GM06990 (cell line): ENCODE results near the gene ARHGAP22.
A peak's percentile ranks its signal among the peaks of the same experiment; 100 is the strongest.

Experiments
- DNase-seq: peaks from one replicate; pipeline ENCODE4 v3.0.0-alpha.2; 2011; ENCODE audit not compliant: insufficient read length; ENCODE audit errors: extremely low read depth
- H3K27me3 ChIP-seq: replicated peaks from 2 replicates; pipeline ENCODE4 v1.6.0; 2011; ENCODE audit warnings: low read length; ENCODE audit not compliant: control insufficient read depth, insufficient read depth
- H3K36me3 ChIP-seq: 2 replicates; pipeline ENCODE4 v1.5.1; 2011; ENCODE audit warnings: low read length; ENCODE audit not compliant: control insufficient read depth, insufficient read depth
- H3K4me3 ChIP-seq: replicated peaks from 2 replicates; pipeline ENCODE4 v1.5.1; 2011; ENCODE audit warnings: low read depth, mild to moderate bottlenecking, control low read depth, low read length
- CTCF ChIP-seq: IDR thresholded peaks from 2 replicates; pipeline ENCODE4 v1.5.1; 2011; ENCODE audit warnings: low read length, control low read depth, mild to moderate bottlenecking, inconsistent platforms; ENCODE audit not compliant: insufficient read depth, poor library complexity, severe bottlenecking

Gene ARHGAP22

GRCh38 chr10:48526011-48526821 is 78.7 kb downstream of the ARHGAP22 start:
- TF ChIP-seq CTCF: no peak
- Histone ChIP-seq H3K4me3 (no peak overlapping the region), H3K36me3 (no peaks in the 10 kb centered on the region), H3K27me3 (peaks cover 2% of the 10 kb centered on the region)
- no peak for DNase-seq

GRCh38 chr10:48525113-48525512 is 79.8 kb downstream of the ARHGAP22 start:
- H3K36me3 ChIP-seq: no peaks in the 10 kb centered on the region
- no peak overlapping the region for H3K4me3 ChIP-seq
- TF ChIP-seq CTCF: no peak
- no peak for DNase-seq
- peaks cover 2% of the 10 kb centered on the region for H3K27me3 ChIP-seq

- DNase-seq: no peak
- no peaks in the 10 kb centered on the region for H3K36me3 ChIP-seq
- peak; percentile 31 for TF ChIP-seq CTCF
- H3K27me3 ChIP-seq: peaks cover 2% of the 10 kb centered on the region
- no peak overlapping the region for H3K4me3 ChIP-seq
Measured at GRCh38 chr10:48523820-48524758, 80.8 kb downstream of the ARHGAP22 start.

GRCh38 chr10:48523212-48523819 is 81.6 kb downstream of the ARHGAP22 start:
- H3K4me3 ChIP-seq: no peak overlapping the region
- H3K36me3 ChIP-seq: no peaks in the 10 kb centered on the region
- peaks cover 2% of the 10 kb centered on the region for H3K27me3 ChIP-seq
- DNase-seq: no peak
- TF ChIP-seq CTCF: no peak

GRCh38 chr10:48522011-48522765 is 82.7 kb downstream of the ARHGAP22 start:
- TF ChIP-seq CTCF: no peak
- peaks cover 2% of the 10 kb centered on the region for H3K27me3 ChIP-seq
- H3K36me3 ChIP-seq: no peaks in the 10 kb centered on the region
- no peak for DNase-seq
- H3K4me3 ChIP-seq: no peak overlapping the region
